Stimulated activated CD4-positive, alpha-beta T cell treated with anti-CD3 and anti-CD28 coated beads, Interleukin-1b, Interleukin-23, amount 100 ng/mL, for 4 hours (primary cell): Measurements from ENCODE around the gene C1RL.

Experiments
- DNase-seq, 2 donors: peaks; one replicate each; pipeline ENCODE4 v3.0.0-alpha.2; 2020; ENCODE audit warnings: low read depth in 2 of 2

C1RL gene

GRCh38 chr12:7108796-7109571, at the start of gene C1RL:
C1RL (minus strand) TSS chr12:7109214; CDS start chr12:7109180, 34 bp downstream.
- peak; percentile 81 for DNase-seq

DNA sequence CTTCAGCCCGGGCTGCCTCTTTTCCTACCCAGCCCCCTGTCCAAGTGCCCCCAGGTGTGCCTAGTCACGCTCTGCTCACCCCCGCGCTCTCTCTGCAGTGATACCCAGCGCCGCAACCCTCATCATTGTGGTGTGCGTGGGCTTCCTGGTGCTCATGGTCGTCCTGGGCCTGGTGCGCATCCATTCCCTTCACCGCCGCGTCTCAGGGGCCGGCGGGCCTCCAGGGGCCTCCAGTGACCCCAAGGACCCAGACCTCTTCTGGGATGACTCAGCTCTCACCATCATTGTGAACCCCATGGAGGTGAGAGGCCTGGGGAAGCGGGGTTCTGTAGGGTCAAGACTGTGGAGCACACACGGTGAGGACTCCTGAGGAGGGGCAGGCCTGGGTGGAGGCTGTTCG, 48.4 kb upstream of the C1RL start:
- no peak for DNase-seq

DNA sequence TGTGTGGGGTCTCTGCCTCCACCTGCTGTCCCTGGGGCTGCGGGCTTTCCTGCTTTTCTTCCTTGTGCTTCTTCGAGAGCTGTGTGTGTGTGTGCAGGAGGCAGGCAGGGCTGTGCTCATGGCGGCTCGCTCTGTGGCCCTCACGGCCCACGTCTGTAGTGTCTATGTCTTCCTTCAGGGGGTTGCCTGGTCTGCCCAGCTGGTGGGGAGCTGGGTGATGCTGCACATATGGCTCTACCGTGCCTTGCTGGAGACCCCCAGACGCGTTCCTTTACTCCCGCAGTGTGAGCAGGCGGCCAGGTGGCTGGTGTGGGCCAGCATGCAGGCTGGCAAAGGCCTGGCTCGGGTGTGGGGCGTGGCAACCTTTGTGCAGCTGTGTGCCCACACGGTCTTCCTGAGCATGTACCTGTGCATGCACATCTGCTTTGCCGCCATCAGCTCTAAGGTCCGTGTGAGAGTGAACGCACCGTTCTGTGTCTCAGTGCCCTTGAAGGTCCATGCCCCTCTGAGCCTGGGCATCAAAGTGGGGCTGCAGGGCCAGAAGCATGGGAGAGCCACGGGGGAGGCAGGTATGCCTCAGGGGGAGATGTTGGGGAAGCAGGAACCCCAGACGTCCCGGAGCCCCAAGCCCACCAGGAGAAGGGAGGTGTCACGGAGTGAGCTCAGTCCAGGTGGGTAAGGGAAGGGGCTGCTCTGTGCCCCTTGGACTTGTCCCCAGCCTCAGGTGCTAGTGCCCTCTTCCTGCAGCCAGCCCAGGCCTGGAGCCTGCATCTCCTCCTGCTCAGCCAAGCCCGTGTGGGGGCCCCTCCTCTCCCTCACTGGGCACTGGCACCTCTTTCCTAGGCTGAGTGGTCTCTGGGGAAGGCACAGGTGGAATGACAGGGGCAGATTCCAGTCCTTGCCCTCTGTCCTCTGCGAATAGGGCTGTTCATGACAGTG, 47.5 kb upstream of the C1RL start:
- no peak for DNase-seq

GRCh38 chr12:7155471-7156034, 46.5 kb upstream of the C1RL start:
- DNase-seq, result no peak

GRCh38 chr12:7154901-7155470, 46.0 kb upstream of the C1RL start:
- no peak for DNase-seq

- no peak for DNase-seq
Measured at GRCh38 chr12:7154042-7154441, 45.0 kb upstream of the C1RL start.

DNA sequence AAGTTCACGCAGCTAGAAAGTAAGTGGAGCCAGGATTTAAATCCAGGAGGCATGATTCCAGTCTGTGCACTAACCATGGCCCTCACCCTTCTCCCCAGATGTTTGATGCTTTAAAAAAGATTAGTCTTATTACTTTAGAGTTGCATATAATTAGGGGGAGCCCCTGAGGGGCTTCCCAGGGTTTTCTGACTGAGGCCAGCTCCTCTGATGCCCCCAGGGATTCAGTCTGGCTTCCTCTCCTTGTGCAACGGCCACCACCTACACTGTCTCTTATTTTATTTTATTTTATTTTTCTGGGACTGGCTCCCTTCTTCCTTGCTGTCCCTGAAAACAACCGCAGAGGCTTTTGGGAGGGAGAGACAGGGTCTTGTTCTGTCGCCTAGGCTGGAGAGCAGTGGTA, 43.8 kb upstream of the C1RL start:
- no peak for DNase-seq

DNA sequence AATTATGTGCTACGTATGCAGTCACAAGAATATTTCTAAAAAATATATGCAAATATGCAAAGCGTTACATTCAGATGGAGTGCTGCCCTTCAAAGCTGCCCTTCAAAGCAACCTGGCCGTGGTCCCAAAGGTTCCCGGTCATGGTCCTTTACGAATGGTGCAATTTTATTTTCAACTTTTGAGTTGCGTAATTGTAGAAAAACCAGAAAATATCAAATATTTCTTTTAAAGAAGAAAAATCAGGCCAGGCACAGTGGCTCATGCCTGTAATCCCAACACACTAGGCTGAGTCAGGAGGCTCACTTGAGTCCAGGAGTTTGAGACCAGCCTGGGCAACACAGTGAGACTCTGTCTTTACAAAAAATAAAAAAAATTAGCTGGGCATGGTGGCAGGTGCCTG, 42.5 kb upstream of the C1RL start:
- no peak for DNase-seq

- DNase-seq, result no peak
Measured at GRCh38 chr12:7150841-7151240, 41.8 kb upstream of the C1RL start.

DNA sequence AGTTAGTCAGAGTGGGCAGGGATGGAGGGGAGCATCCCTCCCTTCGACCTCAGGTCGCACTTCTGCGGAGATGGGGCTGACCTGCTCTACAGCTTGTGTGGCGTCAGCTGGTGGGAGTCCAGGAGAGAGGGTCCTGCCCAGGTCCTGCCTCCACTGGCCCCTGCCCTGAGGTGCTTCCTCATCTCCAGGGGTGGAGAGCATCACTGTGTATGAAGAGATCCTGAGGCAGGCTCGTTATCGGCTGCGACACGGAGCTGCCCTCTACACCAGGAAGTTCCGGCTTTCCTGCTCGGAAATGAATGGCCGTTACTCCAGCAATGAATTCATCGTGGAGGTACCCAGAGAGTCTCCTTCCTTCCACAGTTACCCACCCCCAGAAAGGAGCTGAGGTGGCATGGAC, 41.3 kb upstream of the C1RL start:
- DNase-seq, result no peak

GRCh38 chr12:7146906-7147305, 37.9 kb upstream of the C1RL start:
- no peak for DNase-seq

- DNase-seq, result no peak
Measured at GRCh38 chr12:7146228-7146627, 37.2 kb upstream of the C1RL start.

DNA sequence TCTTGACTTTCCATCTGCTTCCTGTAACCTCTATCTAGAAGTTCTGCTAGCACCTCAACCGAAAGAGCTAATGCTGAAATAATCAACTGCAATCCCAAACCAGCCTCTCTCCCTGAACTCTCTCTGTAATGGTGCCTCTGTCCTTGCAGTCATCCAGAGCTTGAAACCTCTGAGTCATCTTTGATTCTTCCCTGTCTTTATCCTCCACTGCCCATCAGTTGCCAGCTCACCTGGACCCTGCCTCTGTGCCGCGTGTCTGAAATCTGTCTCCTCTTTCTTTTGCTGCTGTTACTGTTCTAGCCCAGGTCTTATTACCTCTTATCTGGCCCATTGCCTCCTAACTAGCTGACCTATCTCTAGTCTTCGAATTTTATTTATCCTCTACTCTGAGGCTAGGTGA, 36.7 kb upstream of the C1RL start:
- DNase-seq, result no peak

- DNase-seq, result no peak
Measured at GRCh38 chr12:7144414-7145120, 35.6 kb upstream of the C1RL start.

GRCh38 chr12:7143564-7143963, 34.5 kb upstream of the C1RL start:
- DNase-seq, result no peak

DNA sequence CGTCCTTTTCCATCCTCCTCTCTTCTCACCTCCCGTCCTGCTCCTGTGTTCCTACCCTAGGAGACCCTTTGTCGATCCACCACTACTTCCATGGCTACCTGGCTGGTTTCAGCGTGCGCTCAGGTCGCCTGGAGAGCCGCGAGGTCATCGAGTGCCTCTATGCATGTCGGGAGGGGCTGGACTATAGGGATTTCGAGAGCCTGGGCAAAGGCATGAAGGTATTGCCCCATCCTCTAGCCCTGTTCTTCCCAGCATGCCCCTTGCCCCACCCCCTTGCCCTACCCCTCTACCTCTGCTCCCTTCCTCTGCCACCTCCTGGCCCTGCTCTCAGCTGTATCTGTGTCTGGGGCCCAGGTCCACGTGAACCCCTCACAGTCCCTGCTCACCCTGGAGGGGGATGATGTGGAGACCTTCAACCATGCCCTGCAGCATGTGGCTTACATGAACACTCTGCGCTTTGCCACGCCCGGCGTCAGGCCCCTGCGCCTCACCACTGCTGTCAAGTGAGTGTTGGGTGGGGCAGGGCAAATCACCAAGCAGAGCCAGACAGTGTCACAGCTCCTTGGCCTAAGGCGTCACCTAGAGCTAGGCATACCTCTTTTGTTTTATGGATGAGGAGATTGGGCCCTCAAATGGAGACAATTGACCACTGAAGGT, 33.9 kb upstream of the C1RL start:
- no peak for DNase-seq

DNA sequence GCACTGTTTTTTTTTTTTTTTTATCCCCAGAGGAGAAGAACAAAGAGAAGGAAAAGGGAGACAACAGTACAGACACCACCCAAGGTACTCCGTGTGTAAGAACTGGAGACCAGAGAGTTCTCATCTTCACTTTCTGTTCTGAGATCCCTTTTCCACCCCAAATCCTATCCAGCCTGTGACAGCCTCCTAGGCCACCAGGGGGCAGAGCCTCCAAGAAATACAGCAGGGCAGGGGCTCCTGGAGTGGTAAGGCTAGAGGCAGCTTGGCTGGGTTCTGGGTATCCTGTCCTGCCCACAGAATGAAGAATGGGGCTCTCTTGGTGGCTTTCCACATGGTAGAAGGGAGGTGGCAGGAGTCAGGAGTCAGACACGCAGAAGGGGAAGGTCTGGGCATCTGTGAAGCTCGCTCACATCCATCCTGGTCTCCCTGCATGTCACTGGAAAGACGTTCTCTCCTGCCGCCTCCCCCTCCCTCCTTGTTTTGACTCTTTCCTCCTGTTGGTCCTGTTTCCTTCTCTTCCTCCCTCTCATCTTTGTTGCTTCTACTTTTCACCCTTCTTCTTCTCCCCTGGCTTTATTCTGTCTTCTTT, 33.1 kb upstream of the C1RL start:
- DNase-seq, result peak; percentile 36 to 48

- no peak for DNase-seq
Measured at GRCh38 chr12:7141351-7142005, 32.5 kb upstream of the C1RL start.

DNA sequence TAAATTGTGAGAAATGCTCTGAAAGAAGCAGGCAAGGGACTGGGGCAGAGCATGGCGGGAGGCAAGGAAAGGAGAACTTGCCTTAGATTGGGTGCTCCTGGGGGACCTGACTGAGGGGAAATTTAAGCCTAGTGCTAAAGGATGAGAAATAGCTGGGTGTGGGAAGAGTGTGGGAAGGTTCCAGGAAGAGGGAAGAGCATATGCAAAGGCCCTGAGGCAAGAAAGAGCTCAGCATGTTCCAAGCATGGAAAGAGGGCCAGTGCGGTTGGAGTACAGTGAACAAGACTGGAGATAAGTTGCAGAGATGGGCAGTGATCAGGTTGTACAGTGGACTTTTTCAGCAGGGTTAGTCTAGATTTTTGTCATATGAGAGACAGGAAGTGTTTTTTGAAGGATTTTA, 30.2 kb upstream of the C1RL start:
- no peak for DNase-seq

DNA sequence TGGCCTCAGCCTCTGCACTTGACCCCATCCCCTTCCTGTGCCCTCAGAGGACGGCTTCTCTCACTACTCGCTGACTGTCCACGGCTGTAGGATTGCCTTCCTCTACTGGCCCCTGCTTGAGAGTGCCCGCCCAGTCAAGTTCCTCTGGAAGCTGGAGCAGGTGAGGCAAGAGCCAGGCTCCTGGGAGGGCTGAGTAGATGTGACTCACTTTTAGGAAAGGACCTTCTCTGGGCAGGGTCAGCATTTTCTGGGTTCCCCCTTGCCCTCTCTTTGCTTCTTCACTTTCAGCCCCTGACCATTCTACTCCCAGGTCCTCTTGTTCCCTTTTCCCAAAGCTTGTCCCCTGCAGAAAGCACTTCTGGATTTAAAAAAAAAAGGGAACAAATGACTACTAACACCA, 28.9 kb upstream of the C1RL start:
- no peak for DNase-seq
